ENCODE measurements around the gene JUND.

The JUND gene

GRCh38 chr19:18271433-18271841, 10.0 kb downstream of the JUND start:
- no peak for DNase-seq (ENCODE audit: low read depth in 3 of 3, low spot score in 1 of 3)

GRCh38 chr19:18270326-18270725, 11.1 kb downstream of the JUND start:
- no peak for DNase-seq (ENCODE audit: low read depth in 3 of 3, low spot score in 1 of 3)

- DNase-seq (ENCODE audit: low read depth in 3 of 3, low spot score in 1 of 3) = no peak
Observed at GRCh38 chr19:18269070-18269723, 12.2 kb downstream of the JUND start.

GRCh38 chr19:18266771-18267686, 14.4 kb downstream of the JUND start:
- DNase-seq (ENCODE audit: low read depth in 3 of 3, low spot score in 1 of 3) = no peak

- DNase-seq (ENCODE audit: low read depth in 3 of 3, low spot score in 1 of 3) = no peak
Observed at GRCh38 chr19:18265582-18265981, 15.8 kb downstream of the JUND start.

- no peak for DNase-seq (ENCODE audit: low read depth in 3 of 3, low spot score in 1 of 3)
Observed at GRCh38 chr19:18264971-18265540, 16.4 kb downstream of the JUND start.

- no peak for DNase-seq (ENCODE audit: low read depth in 3 of 3, low spot score in 1 of 3)
Observed at GRCh38 chr19:18264137-18264854, 17.1 kb downstream of the JUND start.

- no peak for DNase-seq (ENCODE audit: low read depth in 3 of 3, low spot score in 1 of 3)
Observed at GRCh38 chr19:18263324-18264136, 17.9 kb downstream of the JUND start.

- DNase-seq (ENCODE audit: low read depth in 3 of 3, low spot score in 1 of 3) = no peak
Observed at GRCh38 chr19:18262917-18263316, 18.5 kb downstream of the JUND start.

GRCh38 chr19:18262144-18262543, 19.3 kb downstream of the JUND start:
- DNase-seq (ENCODE audit: low read depth in 3 of 3, low spot score in 1 of 3) = no peak

GRCh38 chr19:18261474-18261873, 19.9 kb downstream of the JUND start:
- DNase-seq (ENCODE audit: low read depth in 3 of 3, low spot score in 1 of 3) = no peak

GRCh38 chr19:18259893-18260292, 21.5 kb downstream of the JUND start:
- no peak for DNase-seq (ENCODE audit: low read depth in 3 of 3, low spot score in 1 of 3)

- DNase-seq (ENCODE audit: low read depth in 3 of 3, low spot score in 1 of 3) = no peak
Observed at GRCh38 chr19:18257503-18258470, 23.6 kb downstream of the JUND start.

GRCh38 chr19:18254546-18255503, 26.6 kb downstream of the JUND start:
- DNase-seq (ENCODE audit: low read depth in 3 of 3, low spot score in 1 of 3) = no peak

GRCh38 chr19:18253716-18254115, 27.7 kb downstream of the JUND start:
- no peak for DNase-seq (ENCODE audit: low read depth in 3 of 3, low spot score in 1 of 3)

- no peak for DNase-seq (ENCODE audit: low read depth in 3 of 3, low spot score in 1 of 3)
Observed at GRCh38 chr19:18253130-18253529, 28.3 kb downstream of the JUND start.

- no peak for DNase-seq (ENCODE audit: low read depth in 3 of 3, low spot score in 1 of 3)
Observed at GRCh38 chr19:18252370-18252717, 29.1 kb downstream of the JUND start.

GRCh38 chr19:18251587-18252369, 29.6 kb downstream of the JUND start:
- DNase-seq (ENCODE audit: low read depth in 3 of 3, low spot score in 1 of 3) = peak; percentile 50 to 83 (median 71)

Measured in stimulated activated CD4-positive, alpha-beta T cell treated with anti-CD3 and anti-CD28 coated beads, TNF-alpha, amount 100 ng/mL, for 1 hour (primary cell).